Vagina (tissue), 2 donors: ENCODE measurements around the gene PTDSS2.

Experiments used
- POLR2AphosphoS5 ChIP-seq, 2 donors: sonication (generic); formaldehyde crosslinking; IDR thresholded peaks; one replicate each; pipeline ENCODE4 v1.9.0; 2017; ENCODE audit warnings: antibody characterized with exemption in 2 of 2, mild to moderate bottlenecking in 2 of 2, low read depth in 1 of 2; ENCODE audit not compliant: insufficient read depth in 1 of 2
- TF ChIP-seq, protein P1 (sequence below), 3 experiments: fragments of 450-650 bp in 2 of 3; fragments of 200-600 bp in 1 of 3; sonication (generic) in 1 of 3; IDR thresholded peaks; one replicate each; pipeline ENCODE4 v1.5.1; 2017 to 2019; ENCODE audit warnings: antibody characterized with exemption in 3 of 3, mild to moderate bottlenecking in 2 of 3, moderate library complexity in 2 of 3

DNA sequence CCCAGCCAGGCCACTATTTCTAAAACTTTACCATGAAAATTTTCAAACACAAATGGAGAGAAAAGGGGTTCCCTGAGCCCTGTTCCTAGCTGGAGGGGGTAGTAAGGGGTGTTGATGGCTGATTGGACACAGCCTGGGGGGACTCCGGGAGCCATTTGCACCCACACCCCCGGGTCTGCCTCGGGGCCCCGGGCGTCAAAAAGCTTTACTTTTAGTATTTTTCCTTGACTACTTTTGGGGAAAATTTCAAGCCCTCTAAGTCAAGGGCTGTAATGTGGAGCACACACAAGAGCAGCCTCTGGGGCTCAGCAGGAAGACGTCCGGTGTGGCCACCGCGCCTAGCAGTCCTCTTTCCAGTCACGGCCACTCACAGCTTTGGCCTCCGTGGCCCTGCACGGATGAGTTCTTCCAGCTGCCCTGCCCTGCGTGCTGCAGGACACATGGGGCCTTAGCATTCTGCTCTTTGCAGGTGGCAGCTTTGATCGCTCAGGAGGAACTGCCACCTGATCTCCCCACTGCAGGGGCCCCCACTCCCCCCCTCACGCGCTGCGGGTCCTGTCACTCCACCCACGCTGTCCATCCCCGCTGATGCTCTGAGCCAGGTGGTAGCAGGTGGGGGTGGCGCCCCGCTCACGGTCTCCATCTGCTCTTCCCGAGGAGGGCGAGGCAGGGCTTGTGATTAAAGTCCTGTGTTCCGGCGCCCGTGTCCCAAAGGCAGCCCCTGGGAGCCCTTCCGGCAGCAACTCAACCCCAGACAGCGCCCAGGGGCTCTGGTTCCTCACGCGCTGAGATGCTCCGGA lies 42.5 kb downstream of the PTDSS2 start:
- TF ChIP-seq, protein P1, sequence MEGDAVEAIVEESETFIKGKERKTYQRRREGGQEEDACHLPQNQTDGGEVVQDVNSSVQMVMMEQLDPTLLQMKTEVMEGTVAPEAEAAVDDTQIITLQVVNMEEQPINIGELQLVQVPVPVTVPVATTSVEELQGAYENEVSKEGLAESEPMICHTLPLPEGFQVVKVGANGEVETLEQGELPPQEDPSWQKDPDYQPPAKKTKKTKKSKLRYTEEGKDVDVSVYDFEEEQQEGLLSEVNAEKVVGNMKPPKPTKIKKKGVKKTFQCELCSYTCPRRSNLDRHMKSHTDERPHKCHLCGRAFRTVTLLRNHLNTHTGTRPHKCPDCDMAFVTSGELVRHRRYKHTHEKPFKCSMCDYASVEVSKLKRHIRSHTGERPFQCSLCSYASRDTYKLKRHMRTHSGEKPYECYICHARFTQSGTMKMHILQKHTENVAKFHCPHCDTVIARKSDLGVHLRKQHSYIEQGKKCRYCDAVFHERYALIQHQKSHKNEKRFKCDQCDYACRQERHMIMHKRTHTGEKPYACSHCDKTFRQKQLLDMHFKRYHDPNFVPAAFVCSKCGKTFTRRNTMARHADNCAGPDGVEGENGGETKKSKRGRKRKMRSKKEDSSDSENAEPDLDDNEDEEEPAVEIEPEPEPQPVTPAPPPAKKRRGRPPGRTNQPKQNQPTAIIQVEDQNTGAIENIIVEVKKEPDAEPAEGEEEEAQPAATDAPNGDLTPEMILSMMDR (IDR thresholded peaks at IDR 0.05) = no peak
- TF ChIP-seq POLR2AphosphoS5 (IDR thresholded peaks at IDR 0.05; ENCODE audit: insufficient read depth in 1 of 2, low read depth in 1 of 2) = no peak
